WTC11 (cell line): ENCODE data around the gene LRRC3C.

Experiments
- ATF1 ChIP-seq: sonication (generic); formaldehyde crosslinking; IDR thresholded peaks from 2 replicates; pipeline ENCODE4 v1.8.1; 2023; ENCODE audit warnings: mild to moderate bottlenecking, moderate library complexity, missing genetic modification reagents
- ELF4 ChIP-seq: sonication (generic); formaldehyde crosslinking; IDR thresholded peaks from 2 replicates; pipeline ENCODE4 v1.8.1; 2022; ENCODE audit warnings: low read depth, mild to moderate bottlenecking, moderate library complexity, missing genetic modification reagents
- FOXK1 ChIP-seq: sonication (generic); formaldehyde crosslinking; IDR thresholded peaks from 2 replicates; pipeline ENCODE4 v1.8.0; 2022; ENCODE audit warnings: mild to moderate bottlenecking, moderate library complexity, missing genetic modification reagents
- MYBL2 ChIP-seq: sonication (generic); formaldehyde crosslinking; IDR thresholded peaks from 2 replicates; pipeline ENCODE4 v1.8.1; 2023; ENCODE audit warnings: mild to moderate bottlenecking, moderate library complexity, missing genetic modification reagents
- NR3C1 ChIP-seq: sonication (generic); formaldehyde crosslinking; conservative IDR thresholded peaks from 2 replicates; pipeline ENCODE4 v1.8.1; 2023; ENCODE audit warnings: low read depth, mild to moderate bottlenecking, missing genetic modification reagents
- ZBTB21 ChIP-seq: sonication (generic); formaldehyde crosslinking; IDR thresholded peaks from 2 replicates; pipeline ENCODE4 v1.8.1; 2023; ENCODE audit warnings: mild to moderate bottlenecking, missing genetic modification reagents, borderline replicate concordance
- TF ChIP-seq, protein P1 (sequence below): sonication (generic); formaldehyde crosslinking; IDR thresholded peaks from 2 replicates; pipeline ENCODE4 v1.8.0; 2023; ENCODE audit warnings: missing genetic modification reagents
- TF ChIP-seq, protein P2 (sequence below): fragments of 200-600 bp; IDR thresholded peaks from 2 replicates; pipeline ENCODE4 v1.8.0; 2022; ENCODE audit warnings: antibody characterized with exemption
- TF ChIP-seq, protein P3 (sequence below): sonication (generic); formaldehyde crosslinking; IDR thresholded peaks from 2 replicates; pipeline ENCODE4 v1.8.1; 2023; ENCODE audit warnings: mild to moderate bottlenecking, missing genetic modification reagents
- TF ChIP-seq, protein P4 (sequence below): sonication (generic); formaldehyde crosslinking; IDR thresholded peaks from 2 replicates; pipeline ENCODE4 v1.8.0; 2022; ENCODE audit warnings: mild to moderate bottlenecking, missing genetic modification reagents
- TF ChIP-seq, protein P5 (sequence below): fragments of 250-450 bp; sonication (Bioruptor Pico); IDR thresholded peaks from 2 replicates; pipeline ENCODE4 v1.9.0; 2021; ENCODE audit warnings: moderate library complexity, mild to moderate bottlenecking, inconsistent platforms, borderline replicate concordance
- TF ChIP-seq, protein P6 (sequence below): sonication (generic); formaldehyde crosslinking; IDR thresholded peaks from 2 replicates; pipeline ENCODE4 v1.8.1; 2022; ENCODE audit warnings: low read depth, missing genetic modification reagents, borderline replicate concordance
- TF ChIP-seq, protein P7 (sequence below): sonication (generic); formaldehyde crosslinking; IDR thresholded peaks from 2 replicates; pipeline ENCODE4 v1.8.1; 2023; ENCODE audit warnings: mild to moderate bottlenecking, moderate library complexity, missing genetic modification reagents

DNA sequence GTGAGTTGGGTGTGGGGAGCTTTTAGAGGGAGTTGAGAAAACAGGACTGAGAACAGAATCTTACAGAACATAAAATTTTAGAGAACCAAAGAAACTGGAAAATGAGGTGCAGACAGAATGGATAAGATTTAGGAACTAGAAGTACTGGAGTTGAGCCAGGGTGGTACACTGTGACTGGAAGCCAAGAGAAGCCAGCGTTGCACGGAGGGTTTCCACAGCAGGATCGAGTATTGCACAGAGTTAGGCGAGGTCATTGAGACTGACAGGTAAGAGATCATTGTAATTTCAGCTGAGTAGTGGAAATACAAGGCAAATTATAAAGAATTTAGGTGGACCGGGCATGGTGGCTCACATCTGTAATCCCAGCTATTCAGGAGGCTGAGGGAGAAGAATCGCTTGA is 41.8 kb downstream of the LRRC3C start:
- TF ChIP-seq, protein P1, sequence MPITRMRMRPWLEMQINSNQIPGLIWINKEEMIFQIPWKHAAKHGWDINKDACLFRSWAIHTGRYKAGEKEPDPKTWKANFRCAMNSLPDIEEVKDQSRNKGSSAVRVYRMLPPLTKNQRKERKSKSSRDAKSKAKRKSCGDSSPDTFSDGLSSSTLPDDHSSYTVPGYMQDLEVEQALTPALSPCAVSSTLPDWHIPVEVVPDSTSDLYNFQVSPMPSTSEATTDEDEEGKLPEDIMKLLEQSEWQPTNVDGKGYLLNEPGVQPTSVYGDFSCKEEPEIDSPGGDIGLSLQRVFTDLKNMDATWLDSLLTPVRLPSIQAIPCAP (CRISPR knock-in tag): no peak
- TF ChIP-seq, protein P2, sequence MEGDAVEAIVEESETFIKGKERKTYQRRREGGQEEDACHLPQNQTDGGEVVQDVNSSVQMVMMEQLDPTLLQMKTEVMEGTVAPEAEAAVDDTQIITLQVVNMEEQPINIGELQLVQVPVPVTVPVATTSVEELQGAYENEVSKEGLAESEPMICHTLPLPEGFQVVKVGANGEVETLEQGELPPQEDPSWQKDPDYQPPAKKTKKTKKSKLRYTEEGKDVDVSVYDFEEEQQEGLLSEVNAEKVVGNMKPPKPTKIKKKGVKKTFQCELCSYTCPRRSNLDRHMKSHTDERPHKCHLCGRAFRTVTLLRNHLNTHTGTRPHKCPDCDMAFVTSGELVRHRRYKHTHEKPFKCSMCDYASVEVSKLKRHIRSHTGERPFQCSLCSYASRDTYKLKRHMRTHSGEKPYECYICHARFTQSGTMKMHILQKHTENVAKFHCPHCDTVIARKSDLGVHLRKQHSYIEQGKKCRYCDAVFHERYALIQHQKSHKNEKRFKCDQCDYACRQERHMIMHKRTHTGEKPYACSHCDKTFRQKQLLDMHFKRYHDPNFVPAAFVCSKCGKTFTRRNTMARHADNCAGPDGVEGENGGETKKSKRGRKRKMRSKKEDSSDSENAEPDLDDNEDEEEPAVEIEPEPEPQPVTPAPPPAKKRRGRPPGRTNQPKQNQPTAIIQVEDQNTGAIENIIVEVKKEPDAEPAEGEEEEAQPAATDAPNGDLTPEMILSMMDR: no peak
- TF ChIP-seq, protein P3, sequence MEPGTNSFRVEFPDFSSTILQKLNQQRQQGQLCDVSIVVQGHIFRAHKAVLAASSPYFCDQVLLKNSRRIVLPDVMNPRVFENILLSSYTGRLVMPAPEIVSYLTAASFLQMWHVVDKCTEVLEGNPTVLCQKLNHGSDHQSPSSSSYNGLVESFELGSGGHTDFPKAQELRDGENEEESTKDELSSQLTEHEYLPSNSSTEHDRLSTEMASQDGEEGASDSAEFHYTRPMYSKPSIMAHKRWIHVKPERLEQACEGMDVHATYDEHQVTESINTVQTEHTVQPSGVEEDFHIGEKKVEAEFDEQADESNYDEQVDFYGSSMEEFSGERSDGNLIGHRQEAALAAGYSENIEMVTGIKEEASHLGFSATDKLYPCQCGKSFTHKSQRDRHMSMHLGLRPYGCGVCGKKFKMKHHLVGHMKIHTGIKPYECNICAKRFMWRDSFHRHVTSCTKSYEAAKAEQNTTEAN (CRISPR knock-in tag): no peak
- no peak for TF ChIP-seq MYBL2 (CRISPR knock-in tag)
- no peak for TF ChIP-seq ZBTB21 (CRISPR knock-in tag)
- TF ChIP-seq, protein P4, sequence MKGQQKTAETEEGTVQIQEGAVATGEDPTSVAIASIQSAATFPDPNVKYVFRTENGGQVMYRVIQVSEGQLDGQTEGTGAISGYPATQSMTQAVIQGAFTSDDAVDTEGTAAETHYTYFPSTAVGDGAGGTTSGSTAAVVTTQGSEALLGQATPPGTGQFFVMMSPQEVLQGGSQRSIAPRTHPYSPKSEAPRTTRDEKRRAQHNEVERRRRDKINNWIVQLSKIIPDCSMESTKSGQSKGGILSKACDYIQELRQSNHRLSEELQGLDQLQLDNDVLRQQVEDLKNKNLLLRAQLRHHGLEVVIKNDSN (CRISPR knock-in tag): no peak
- TF ChIP-seq, protein P5, sequence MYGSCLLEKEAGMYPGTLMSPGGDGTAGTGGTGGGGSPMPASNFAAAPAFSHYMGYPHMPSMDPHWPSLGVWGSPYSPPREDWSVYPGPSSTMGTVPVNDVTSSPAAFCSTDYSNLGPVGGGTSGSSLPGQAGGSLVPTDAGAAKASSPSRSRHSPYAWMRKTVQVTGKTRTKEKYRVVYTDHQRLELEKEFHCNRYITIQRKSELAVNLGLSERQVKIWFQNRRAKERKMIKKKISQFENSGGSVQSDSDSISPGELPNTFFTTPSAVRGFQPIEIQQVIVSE (CRISPR knock-in tag): no peak
- TF ChIP-seq FOXK1: no peak
- TF ChIP-seq, protein P6, sequence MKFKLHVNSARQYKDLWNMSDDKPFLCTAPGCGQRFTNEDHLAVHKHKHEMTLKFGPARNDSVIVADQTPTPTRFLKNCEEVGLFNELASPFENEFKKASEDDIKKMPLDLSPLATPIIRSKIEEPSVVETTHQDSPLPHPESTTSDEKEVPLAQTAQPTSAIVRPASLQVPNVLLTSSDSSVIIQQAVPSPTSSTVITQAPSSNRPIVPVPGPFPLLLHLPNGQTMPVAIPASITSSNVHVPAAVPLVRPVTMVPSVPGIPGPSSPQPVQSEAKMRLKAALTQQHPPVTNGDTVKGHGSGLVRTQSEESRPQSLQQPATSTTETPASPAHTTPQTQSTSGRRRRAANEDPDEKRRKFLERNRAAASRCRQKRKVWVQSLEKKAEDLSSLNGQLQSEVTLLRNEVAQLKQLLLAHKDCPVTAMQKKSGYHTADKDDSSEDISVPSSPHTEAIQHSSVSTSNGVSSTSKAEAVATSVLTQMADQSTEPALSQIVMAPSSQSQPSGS (CRISPR knock-in tag): no peak
- no peak for TF ChIP-seq ELF4 (CRISPR knock-in tag)
- TF ChIP-seq, protein P7, sequence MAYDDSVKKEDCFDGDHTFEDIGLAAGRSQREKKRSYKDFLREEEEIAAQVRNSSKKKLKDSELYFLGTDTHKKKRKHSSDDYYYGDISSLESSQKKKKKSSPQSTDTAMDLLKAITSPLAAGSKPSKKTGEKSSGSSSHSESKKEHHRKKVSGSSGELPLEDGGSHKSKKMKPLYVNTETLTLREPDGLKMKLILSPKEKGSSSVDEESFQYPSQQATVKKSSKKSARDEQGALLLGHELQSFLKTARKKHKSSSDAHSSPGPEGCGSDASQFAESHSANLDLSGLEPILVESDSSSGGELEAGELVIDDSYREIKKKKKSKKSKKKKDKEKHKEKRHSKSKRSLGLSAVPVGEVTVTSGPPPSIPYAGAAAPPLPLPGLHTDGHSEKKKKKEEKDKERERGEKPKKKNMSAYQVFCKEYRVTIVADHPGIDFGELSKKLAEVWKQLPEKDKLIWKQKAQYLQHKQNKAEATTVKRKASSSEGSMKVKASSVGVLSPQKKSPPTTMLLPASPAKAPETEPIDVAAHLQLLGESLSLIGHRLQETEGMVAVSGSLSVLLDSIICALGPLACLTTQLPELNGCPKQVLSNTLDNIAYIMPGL (CRISPR knock-in tag): no peak
- no peak for TF ChIP-seq ATF1
- no peak for TF ChIP-seq NR3C1 (CRISPR knock-in tag)
